Stimulated activated CD8-positive, alpha-beta memory T cell treated with anti-CD3 and anti-CD28 coated beads, Interleukin-15, amount 100 ng/mL, for 48 hours (primary cell): ENCODE results near the gene DHRS7B.
"Not testable (repeated sequence)": the region's sequence is repeated elsewhere in the genome, so short reads cannot be mapped to it uniquely, and the experiment has no call there.

Source experiments
- DNase-seq, 2 donors: peaks; one replicate each; pipeline ENCODE4 v3.0.0-alpha.2; 2020; ENCODE audit warnings: low read depth in 2 of 2

DHRS7B gene

GRCh38 chr17:21126645-21127508, at the start of gene DHRS7B:
TSS of gene DHRS7B (plus strand) at chr17:21126964. CDS start at chr17:21126972, 8 bp downstream.
- peak; percentile 94 to 98 for DNase-seq

GRCh38 chr17:21077281-21077680, 49.5 kb upstream of the DHRS7B start:
- no peak for DNase-seq

- DNase-seq, result no peak
Measured at GRCh38 chr17:21078016-21078780, 48.6 kb upstream of the DHRS7B start.

- DNase-seq, result no peak
Measured at GRCh38 chr17:21079196-21079595, 47.6 kb upstream of the DHRS7B start.

- DNase-seq, result no peak
Measured at GRCh38 chr17:21082001-21082436, 44.7 kb upstream of the DHRS7B start.

GRCh38 chr17:21085280-21085679, 41.5 kb upstream of the DHRS7B start:
- DNase-seq, result not testable (repeated sequence)

GRCh38 chr17:21085707-21086106, 41.1 kb upstream of the DHRS7B start:
- no peak for DNase-seq

GRCh38 chr17:21089145-21089544, 37.6 kb upstream of the DHRS7B start:
- no peak for DNase-seq

GRCh38 chr17:21089933-21090901, 36.5 kb upstream of the DHRS7B start:
- no peak for DNase-seq

GRCh38 chr17:21090902-21091618, 35.7 kb upstream of the DHRS7B start:
- DNase-seq, result no peak

GRCh38 chr17:21094298-21094704, 32.5 kb upstream of the DHRS7B start:
- DNase-seq, result no peak

- DNase-seq, result no peak
Measured at GRCh38 chr17:21095735-21096134, 31.0 kb upstream of the DHRS7B start.

- no peak for DNase-seq
Measured at GRCh38 chr17:21096874-21097273, 29.9 kb upstream of the DHRS7B start.

- peak; percentile 64 to 65 for DNase-seq
Measured at GRCh38 chr17:21098934-21099689, 27.7 kb upstream of the DHRS7B start.

GRCh38 chr17:21100636-21101035, 26.1 kb upstream of the DHRS7B start:
- DNase-seq, result no peak

GRCh38 chr17:21104608-21105007, 22.2 kb upstream of the DHRS7B start:
- DNase-seq, result no peak

- DNase-seq, result no peak
Measured at GRCh38 chr17:21105064-21105894, 21.5 kb upstream of the DHRS7B start.

GRCh38 chr17:21106316-21106715, 20.4 kb upstream of the DHRS7B start:
- DNase-seq, result no peak

GRCh38 chr17:21107067-21107650, 19.6 kb upstream of the DHRS7B start:
- DNase-seq, result not testable (repeated sequence)
